K562 (cell line): ENCODE measurements around the gene NTRK3. TPM values are rescaled to one million over a fixed set of nuclear protein-coding genes. Genes with fewer than 3 reads are reported as not detected.

Experiments used
- ATAC-seq: fragments of 200-7000 bp; cut with Tn5 transposase; 3 replicates; pipeline ENCODE4 v1.9.1; 2020; ENCODE audit warnings: moderate library complexity
- BruUV-seq: library from RNA; stranded (reverse); fragments of 400-500 nt; replicated peaks from 2 replicates; lab custom pipeline; 2021; lab: Mats Ljungman, UMichigan
- CTCF ChIA-PET: fragments of 300-600 bp; formaldehyde crosslinking; extraction: SDS; loops from one replicate; lab custom pipeline; 2021; ENCODE audit warnings: low intra/inter-chr PET ratio; lab: Yijun Ruan, JAX
- POLR2A ChIA-PET: fragments of 300-600, 350-650 bp; sonication (Branson Sonifier 250); formaldehyde crosslinking; extraction: SDS; loops from one replicate; lab custom pipeline; 2021; ENCODE audit warnings: antibody characterized with exemption, inconsistent platforms; lab: Yijun Ruan, JAX
- DNase-seq, 4 experiments: peaks; one replicate each; pipeline versions ENCODE4 v3.0.0 to v3.0.0-alpha.2; 2011 to 2018; ENCODE audit warnings: low spot score in 3 of 4, mixed read lengths in 3 of 4; ENCODE audit errors: extremely low read depth in 1 of 4
- FAIRE-seq: peaks from 2 replicates; lab custom pipeline; 2011; peaks lifted over from hg19 to GRCh38; lab: Jason Lieb, UNC
- H2AFZ ChIP-seq: 2 replicates; pipeline ENCODE4 v1.6.0; 2011; ENCODE audit warnings: low read depth, low read length, control low read depth, inconsistent platforms
- H3K27ac ChIP-seq: fragments of 200-600 bp; 3 replicates; pipeline ENCODE4 v1.8.0; 2011; ENCODE audit warnings: low read depth, mild to moderate bottlenecking, control low read depth, inconsistent platforms, low read length, moderate library complexity, mixed read lengths; ENCODE audit errors: extremely low read depth
- H3K27me3 ChIP-seq, 2 experiments: fragments of 300-600 bp in 1 of 2; 2 replicates in 1 of 2; 3 replicates in 1 of 2; pipeline versions ENCODE4 v1.6.0 to v1.8.0; 2011; ENCODE audit warnings: inconsistent platforms in 2 of 2, low read length in 2 of 2, mild to moderate bottlenecking in 1 of 2, mixed read lengths in 1 of 2, moderate library complexity in 1 of 2; ENCODE audit not compliant: control insufficient read depth in 2 of 2, insufficient read depth in 2 of 2
- H3K36me3 ChIP-seq: fragments of 300-600 bp; 3 replicates; pipeline ENCODE4 v1.8.0; 2011; ENCODE audit warnings: mild to moderate bottlenecking, low read length, inconsistent platforms; ENCODE audit not compliant: control insufficient read depth, insufficient read depth
- H3K4me1 ChIP-seq, 2 experiments: fragments of 200-600 bp in 1 of 2; replicated peaks in 1 of 2; 2 replicates in 1 of 2; 3 replicates in 1 of 2; pipeline versions ENCODE4 v1.5.1 to v1.8.0; 2011; ENCODE audit warnings: inconsistent platforms in 2 of 2, low read length in 2 of 2, mild to moderate bottlenecking in 1 of 2, mixed read lengths in 1 of 2, moderate library complexity in 1 of 2; ENCODE audit not compliant: control insufficient read depth in 2 of 2, insufficient read depth in 2 of 2
- H3K4me2 ChIP-seq: 2 replicates; pipeline ENCODE4 v1.6.1; 2011; ENCODE audit warnings: low read length, control low read depth, inconsistent platforms, mixed read lengths; ENCODE audit not compliant: insufficient read depth
- H3K4me3 ChIP-seq: fragments of 200-600 bp; sonication (generic), shearing (Covaris generic); 2 replicates; pipeline ENCODE4 v1.5.1; 2016; ENCODE audit warnings: control low read depth, inconsistent platforms
- H3K79me2 ChIP-seq: fragments of 200-600 bp; 3 replicates; pipeline ENCODE4 v1.8.0; 2011; ENCODE audit warnings: low read length, inconsistent platforms; ENCODE audit not compliant: control insufficient read depth, insufficient read depth
- H3K9ac ChIP-seq, 2 experiments: 2 replicates each; pipeline versions ENCODE4 v1.6.0 to v1.6.1; 2011; ENCODE audit warnings: low read depth in 2 of 2, low read length in 2 of 2, control low read depth in 1 of 2, inconsistent platforms in 1 of 2, mild to moderate bottlenecking in 1 of 2, mixed read lengths in 1 of 2; ENCODE audit not compliant: insufficient read depth in 1 of 2
- H3K9me1 ChIP-seq: one replicate; pipeline ENCODE4 v1.6.0; 2011; ENCODE audit warnings: inconsistent platforms, mild to moderate bottlenecking, low read length, moderate library complexity; ENCODE audit not compliant: control insufficient read depth, insufficient read depth
- H3K9me3 ChIP-seq: replicated peaks from 2 replicates; pipeline ENCODE4 v1.5.1; 2011; ENCODE audit warnings: low read depth, low read length, inconsistent platforms; ENCODE audit not compliant: control insufficient read depth, insufficient read depth
- H4K20me1 ChIP-seq: replicated peaks from 2 replicates; pipeline ENCODE4 v1.6.1; 2011; ENCODE audit warnings: low read length, inconsistent platforms, mixed read lengths; ENCODE audit not compliant: control insufficient read depth, insufficient read depth
- DACH1 ChIP-seq: fragments of 450-650 bp; IDR thresholded peaks from 2 replicates; pipeline ENCODE4 v1.6.1; 2018; ENCODE audit not compliant: partially characterized antibody
- FOXJ3 ChIP-seq: sonication (generic); formaldehyde crosslinking; IDR thresholded peaks from 2 replicates; pipeline ENCODE4 v1.4.0; 2020; ENCODE audit warnings: mild to moderate bottlenecking, missing genetic modification reagents
- MITF ChIP-seq: IDR thresholded peaks from 2 replicates; pipeline ENCODE4 v1.6.1; 2014; ENCODE audit warnings: antibody characterized with exemption
- PCBP1 ChIP-seq: fragments of 200-400 bp; formaldehyde crosslinking; IDR thresholded peaks from 2 replicates; pipeline ENCODE4 v1.6.1; 2018; ENCODE audit warnings: mild to moderate bottlenecking, low read depth, low read length; ENCODE audit not compliant: poor library complexity, severe bottlenecking
- PREB ChIP-seq: sonication (generic); formaldehyde crosslinking; IDR thresholded peaks from 2 replicates; pipeline ENCODE4 v1.8.1; 2023; ENCODE audit warnings: mild to moderate bottlenecking, missing genetic modification reagents
- TRIM24 ChIP-seq, 2 experiments: fragments of 450-650 bp; IDR thresholded peaks; 2 replicates each; pipeline ENCODE4 v1.6.1; 2016
- ZEB2 ChIP-seq: fragments of 450-650 bp; IDR thresholded peaks from 2 replicates; pipeline ENCODE4 v1.6.1; 2016
- ZNF124 ChIP-seq: sonication (generic); formaldehyde crosslinking; IDR thresholded peaks from 2 replicates; pipeline ENCODE4 v1.8.1; 2022; ENCODE audit warnings: missing genetic modification reagents
- ZNF174 ChIP-seq: fragments of 250-450 bp; sonication (Bioruptor Pico); IDR thresholded peaks from 2 replicates; pipeline ENCODE4 v1.4.0; 2020; ENCODE audit warnings: mild to moderate bottlenecking
- ZNF24 ChIP-seq: fragments of 450-650 bp; IDR thresholded peaks from 2 replicates; pipeline ENCODE4 v1.6.1; 2016
- ZNF3 ChIP-seq: fragments of 250-450 bp; sonication (Bioruptor Pico); IDR thresholded peaks from 2 replicates; pipeline ENCODE4 v1.5.0; 2021; ENCODE audit warnings: mild to moderate bottlenecking, moderate library complexity
- ZNF318 ChIP-seq, 2 experiments: fragments of 450-650 bp; IDR thresholded peaks; 2 replicates each; pipeline ENCODE4 v1.6.1; 2016; ENCODE audit warnings: mild to moderate bottlenecking in 2 of 2, borderline replicate concordance in 1 of 2, low read depth in 1 of 2, moderate library complexity in 1 of 2
- ZNF324 ChIP-seq: fragments of 250-450 bp; sonication (Bioruptor Pico); IDR thresholded peaks from 2 replicates; pipeline ENCODE4 v1.4.0; 2020; ENCODE audit warnings: mild to moderate bottlenecking
- WGBS: fragments of 100-300 bp; shearing (Covaris generic); methylation state at CpG from one replicate; pipeline ENCODE4 v1.1.6; 2016; ENCODE audit warnings: low coverage, mixed read lengths; ENCODE audit not compliant: insufficient coverage; ENCODE audit errors: missing lambda C conversion rate; 5-methylcytosine and 5-hydroxymethylcytosine counted together
- in situ Hi-C: fragments of 300-500 bp; cut with MboI; formaldehyde crosslinking; loops from 4 replicates; pipeline ENCODE4 v1.15.0; 2018; ENCODE audit warnings: inconsistent platforms, mixed read lengths
- intact Hi-C: fragments of 100-400 bp; cut with micrococcal nuclease; formaldehyde crosslinking; loops from 2 replicates; pipeline ENCODE4 v1.14.2; 2022
- polyA plus RNA-seq, 8 experiments: library from polyadenylated mRNA; depleted of rRNA in 4 of 8; stranded (reverse) in 5 of 8; unstranded in 3 of 8; fragments of >200 nt; fragmentation: Nextera tagmentation in 2 of 8; fragmentation: Illumina TruSeq in 1 of 8; extraction: Ambion mirVana in 2 of 8; extraction: Trizol in 1 of 8; gene quantifications; 2 replicates each; pipeline versions ENCODE4 v1.2.1 to v1.2.3, GENCODE V29; 2011 to 2014; ENCODE audit warnings: inconsistent platforms in 1 of 8, missing spikeins in 1 of 8
- total RNA-seq, 7 experiments: library from RNA; depleted of rRNA in 6 of 7; stranded (reverse); fragments of >200 nt in 6 of 7; fragmentation: Illumina TruSeq in 2 of 7; extraction: Trizol in 2 of 7; gene quantifications; 2 replicates each; pipeline versions ENCODE4 v1.2.1 to v1.2.3, GENCODE V29; 2011 to 2021; ENCODE audit warnings: low replicate concordance in 1 of 7

Gene NTRK3
- total and polyA plus RNA-seq, 9 of the 15 experiments (the other 6 are each of a cell fraction or from before 2014, with no cell fraction given) = 0.11 to 0.13 TPM; not detected in 7

GRCh38 chr15:88215066-88215648 lies 41.4 kb downstream of the NTRK3 start:
- Histone ChIP-seq H2AFZ (no peak overlapping the region), H3K9ac (no peak overlapping the region), H3K4me2 (no peak overlapping the region), H3K27ac (no peak overlapping the region), H3K4me3 (no peak overlapping the region), H3K36me3 (no peaks in the 10 kb centered on the region), H3K9me1 (no peaks in the 10 kb centered on the region), H3K4me1 (no peaks in the 10 kb centered on the region), H3K79me2 (no peaks in the 10 kb centered on the region), H4K20me1 (no peaks in the 10 kb centered on the region), H3K9me3 (no peaks in the 10 kb centered on the region), H3K27me3 (peaks cover 0 to 12% of the 10 kb centered on the region in 2 experiments; a peak in 2 of 5 replicates)
- ChIA-PET CTCF (no interaction called here), POLR2A (interaction anchor here (0.7 to 1.1 kb wide), 2 partner anchors 23 to 1115 kb away, joined by 3 read pairs; no protein-coding TSS in a partner anchor)
- DNase-seq = no peak
- no TSS peak for BruUV-seq
- intact Hi-C loops = no loop called here
- under 1% methylated on average over 16 of the region's 16 CpGs for WGBS
- ATAC-seq = no peak
- in situ Hi-C loops = no loop called here
- no peak for FAIRE-seq
- TF ChIP-seq ZNF174 (CRISPR knock-in tag) = no peak
- TF ChIP-seq ZNF24 = no peak
- no peak for TF ChIP-seq MITF
- no peak for TF ChIP-seq DACH1
- no peak for TF ChIP-seq ZNF324 (CRISPR knock-in tag)
- TF ChIP-seq ZNF3 (CRISPR knock-in tag) = no peak
- no peak for TF ChIP-seq ZEB2
- no peak for TF ChIP-seq PREB (CRISPR knock-in tag)
- TF ChIP-seq ZNF124 = no peak
- TF ChIP-seq PCBP1 = no peak
- no peak for TF ChIP-seq FOXJ3 (CRISPR knock-in tag)
- TF ChIP-seq TRIM24 (IDR thresholded peaks at IDR 0.05) = no peak
- no peak for TF ChIP-seq ZNF318 (IDR thresholded peaks at IDR 0.05; ENCODE audit: borderline replicate concordance in 1 of 2, low read depth in 1 of 2)
